NCI-H82 treated with DMSO at 0.1 percent for 48 hours (cell line): ENCODE results near the gene TRPC1.

Source experiments
- DNase-seq: peaks from one replicate; lab custom pipeline; 2025; ENCODE audit not compliant: unreplicated experiment; lab: John Stamatoyannopoulos, UW

TRPC1 gene

DNA sequence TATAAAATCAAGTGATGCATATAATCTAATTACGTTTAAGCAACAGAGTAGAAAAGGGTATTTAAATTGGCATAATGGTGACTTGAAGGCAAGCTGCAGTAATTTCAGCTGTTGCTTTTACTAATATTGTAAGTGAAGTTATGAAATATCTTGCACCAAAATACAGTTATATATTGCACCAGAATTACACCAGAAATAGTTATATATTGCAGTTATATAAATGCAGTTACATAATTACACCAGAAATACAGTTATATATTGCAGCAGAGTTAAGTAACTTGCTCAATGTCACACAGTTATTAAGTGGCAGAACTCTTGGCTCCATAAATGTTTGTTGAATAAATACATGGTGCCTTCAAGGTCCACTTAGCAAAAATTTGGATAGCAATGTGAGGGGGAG, 113.7 kb downstream of the TRPC1 start:
- DNase-seq: no peak

DNA sequence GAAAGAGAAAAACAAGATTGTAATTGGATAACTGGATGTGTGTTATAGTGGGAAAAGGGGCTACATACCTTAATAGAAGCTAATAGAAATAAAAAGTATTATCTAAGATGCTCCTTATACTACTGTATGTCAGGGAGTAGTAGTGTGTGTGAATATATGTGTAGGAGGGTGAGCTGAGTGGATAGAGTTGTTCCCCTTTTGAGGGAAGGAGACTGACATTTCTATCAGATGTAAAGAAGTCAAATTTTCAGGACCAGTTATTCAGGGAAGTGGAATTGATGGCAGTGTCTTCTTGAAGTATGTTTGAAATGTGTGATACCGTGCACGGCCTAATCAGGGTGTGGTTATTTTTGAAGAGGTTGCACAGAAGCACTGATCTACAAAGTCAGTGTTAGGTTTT, 116.0 kb downstream of the TRPC1 start:
- no peak for DNase-seq

- DNase-seq: no peak
Observed at GRCh38 chr3:142844339-142844977, 120.6 kb downstream of the TRPC1 start.

- no peak for DNase-seq
Observed at GRCh38 chr3:142846779-142847577, 123.1 kb downstream of the TRPC1 start.

DNA sequence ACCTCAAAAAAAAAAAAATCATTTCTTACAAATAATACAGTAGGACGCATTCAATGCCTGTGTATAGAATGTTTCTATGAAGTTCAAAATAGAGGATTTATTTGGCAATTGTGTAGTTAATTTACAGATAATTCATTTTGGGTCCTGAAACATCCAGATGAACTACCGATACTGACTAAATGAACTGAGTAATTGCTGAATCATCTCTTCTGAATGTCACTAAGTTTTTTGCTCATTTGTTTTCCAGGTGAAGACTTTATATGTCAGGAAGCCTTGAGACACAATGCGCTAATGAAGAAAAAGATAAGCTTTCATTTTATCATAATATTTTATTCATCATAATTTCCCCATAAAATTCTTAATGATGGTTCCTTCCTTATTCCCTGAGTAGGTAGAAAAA, 125.3 kb downstream of the TRPC1 start:
- no peak for DNase-seq

GRCh38 chr3:142850395-142851023, 126.7 kb downstream of the TRPC1 start:
- no peak for DNase-seq

GRCh38 chr3:142852009-142852408, 128.2 kb downstream of the TRPC1 start:
- no peak for DNase-seq

GRCh38 chr3:142853270-142854168, 129.7 kb downstream of the TRPC1 start:
- no peak for DNase-seq

- no peak for DNase-seq
Observed at GRCh38 chr3:142857056-142857455, 133.2 kb downstream of the TRPC1 start.
